Tibial nerve (tissue), 4 donors: ENCODE results near the gene XKR7. TPM values are rescaled to one million over a fixed set of nuclear protein-coding genes. Genes with fewer than 3 reads are reported as not detected.

Experiments used
- DNase-seq, 2 donors: peaks; one replicate each; pipeline ENCODE4 v3.0.0-alpha.2; 2019; ENCODE audit warnings: low spot score in 2 of 2
- H3K27ac ChIP-seq, 4 donors: fragments of 200-600 bp; sonication (generic) in 3 of 4; one replicate each; pipeline ENCODE4 v1.5.1; 2017 to 2019; ENCODE audit warnings: mild to moderate bottlenecking in 1 of 4
- H3K27me3 ChIP-seq, 2 donors: fragments of 200-600 bp; sonication (generic) in 1 of 2; one replicate each; pipeline versions ENCODE4 v1.5.1 to v1.6.0; 2017 to 2019
- H3K36me3 ChIP-seq, 3 donors: fragments of 200-600 bp; sonication (generic); one replicate each; pipeline ENCODE4 v1.5.1; 2018 to 2019
- H3K4me1 ChIP-seq, 4 donors: fragments of 200-600 bp; sonication (generic) in 3 of 4; one replicate each; pipeline ENCODE4 v1.5.1; 2017 to 2019
- H3K4me3 ChIP-seq, 4 donors: fragments of 200-600 bp; sonication (generic) in 3 of 4; one replicate each; pipeline ENCODE4 v1.5.1; 2017 to 2019; ENCODE audit warnings: mild to moderate bottlenecking in 1 of 4, moderate library complexity in 1 of 4
- H3K9me3 ChIP-seq, 4 donors: fragments of 200-600 bp; sonication (generic) in 3 of 4; one replicate each; pipeline ENCODE4 v1.5.1; 2017 to 2019
- CTCF ChIP-seq, 5 experiments: fragments of 200-600 bp in 3 of 5; fragments of 450-650 bp in 2 of 5; sonication (generic) in 3 of 5; IDR thresholded peaks; one replicate each; pipeline ENCODE4 v1.5.1; 2016 to 2019; ENCODE audit warnings: antibody characterized with exemption in 5 of 5, mild to moderate bottlenecking in 3 of 5, moderate library complexity in 2 of 5
- EP300 ChIP-seq, 2 donors: sonication (generic); formaldehyde crosslinking; IDR thresholded peaks; one replicate each; pipeline ENCODE4 v1.6.1; 2017; ENCODE audit warnings: antibody characterized with exemption in 2 of 2, mild to moderate bottlenecking in 1 of 2
- POLR2A ChIP-seq, 2 donors: fragments of 450-650 bp; IDR thresholded peaks; one replicate each; pipeline ENCODE4 v1.6.1; 2017; ENCODE audit warnings: antibody characterized with exemption in 2 of 2, mild to moderate bottlenecking in 2 of 2, moderate library complexity in 2 of 2
- WGBS, 2 donors: methylation state at CpG; one replicate each; pipeline ENCODE4 v1.1.5; 2018; 5-methylcytosine and 5-hydroxymethylcytosine counted together
- total RNA-seq, 4 donors: library from RNA; depleted of rRNA; stranded (reverse); fragments of >200 nt; gene quantifications; one replicate each; pipeline ENCODE4 v1.1.0, GENCODE V29; 2016

XKR7 gene
- total RNA-seq, 4 donors from 2014 or later = not detected

GRCh38 chr20:32036252-32036651 lies 68.3 kb downstream of the XKR7 start:
- no peak overlapping the region for H3K4me3 ChIP-seq
- no peak overlapping the region for H3K27ac ChIP-seq
- no peaks in the 10 kb centered on the region for H3K36me3 ChIP-seq
- H3K4me1 ChIP-seq = peaks cover 0 to 8% (median 5%) of the 10 kb centered on the region in 4 donors
- no peak for TF ChIP-seq CTCF (IDR thresholded peaks at IDR 0.05)
- peaks cover 0 to 20% of the 10 kb centered on the region in 2 donors for H3K27me3 ChIP-seq
- 56 to 64% methylated on average over 4 of the region's 4 CpGs for WGBS, 2 donors
- DNase-seq = no peak
- no peaks in the 10 kb centered on the region for H3K9me3 ChIP-seq

- WGBS, 2 donors = 57 to 61% methylated on average over 10 of the region's 10 CpGs
- no peak for TF ChIP-seq EP300 (IDR thresholded peaks at IDR 0.05)
- no peak for TF ChIP-seq POLR2A (IDR thresholded peaks at IDR 0.05)
- TF ChIP-seq CTCF (IDR thresholded peaks at IDR 0.05) = no peak
- peaks cover 0 to 2% (median 0%) of the 10 kb centered on the region in 4 donors for H3K4me1 ChIP-seq
- no peak overlapping the region for H3K27ac ChIP-seq
- H3K4me3 ChIP-seq = no peak overlapping the region
- DNase-seq = no peak
- H3K9me3 ChIP-seq = no peaks in the 10 kb centered on the region
- H3K27me3 ChIP-seq = peaks cover 0 to 18% of the 10 kb centered on the region in 2 donors
- no peaks in the 10 kb centered on the region for H3K36me3 ChIP-seq
Measured at GRCh38 chr20:32036716-32037485, 69.0 kb downstream of the XKR7 start.

GRCh38 chr20:32037929-32038328 lies 70.0 kb downstream of the XKR7 start:
- H3K9me3 ChIP-seq = no peaks in the 10 kb centered on the region
- H3K4me3 ChIP-seq = no peak overlapping the region
- no peaks in the 10 kb centered on the region for H3K4me1 ChIP-seq
- H3K36me3 ChIP-seq = no peaks in the 10 kb centered on the region
- no peak overlapping the region for H3K27ac ChIP-seq
- no peak for TF ChIP-seq POLR2A (IDR thresholded peaks at IDR 0.05)
- TF ChIP-seq CTCF (IDR thresholded peaks at IDR 0.05) = no peak
- no peak for TF ChIP-seq EP300 (IDR thresholded peaks at IDR 0.05)
- H3K27me3 ChIP-seq = peaks cover 0 to 18% of the 10 kb centered on the region in 2 donors
- WGBS, 2 donors = 62 to 69% methylated on average over 4 of the region's 4 CpGs
- DNase-seq = no peak

- WGBS, 2 donors = 56 to 68% methylated on average over 7 to 8 of the region's 10 CpGs
- DNase-seq = no peak
- no peaks in the 10 kb centered on the region for H3K4me1 ChIP-seq
- H3K27me3 ChIP-seq = peaks cover 0 to 14% of the 10 kb centered on the region in 2 donors
- no peaks in the 10 kb centered on the region for H3K36me3 ChIP-seq
- TF ChIP-seq EP300 (IDR thresholded peaks at IDR 0.05) (peak in 1 of 2 donors; percentile 15), CTCF (IDR thresholded peaks at IDR 0.05) (no peak), POLR2A (IDR thresholded peaks at IDR 0.05) (no peak)
- peak overlapping the region in 1 of 4 donors; percentile 17 for H3K27ac ChIP-seq
- no peaks in the 10 kb centered on the region for H3K9me3 ChIP-seq
- H3K4me3 ChIP-seq = no peak overlapping the region
Measured at GRCh38 chr20:32040142-32040953, 72.4 kb downstream of the XKR7 start.

- H3K36me3 ChIP-seq = no peaks in the 10 kb centered on the region
- peaks cover 0 to 24% of the 10 kb centered on the region in 2 donors for H3K27me3 ChIP-seq
- TF ChIP-seq EP300 (IDR thresholded peaks at IDR 0.05) (no peak), POLR2A (IDR thresholded peaks at IDR 0.05) (no peak), CTCF (IDR thresholded peaks at IDR 0.05) (no peak)
- DNase-seq = no peak
- H3K4me1 ChIP-seq = peaks cover 0 to 2% (median 0%) of the 10 kb centered on the region in 4 donors
- no peak overlapping the region for H3K4me3 ChIP-seq
- no peak overlapping the region for H3K27ac ChIP-seq
- WGBS, 2 donors = 46% methylated on average over 3 of the region's 3 CpGs
- H3K9me3 ChIP-seq = no peaks in the 10 kb centered on the region
Measured at GRCh38 chr20:32045999-32046398, 78.0 kb downstream of the XKR7 start.
